GM12892 (cell line): ENCODE results near the gene SLC25A25.

Experiments used
- POLR2A ChIP-seq: IDR thresholded peaks from 2 replicates; pipeline ENCODE4 v1.6.1; 2011; ENCODE audit warnings: low read depth, low read length, control low read depth
- TAF1 ChIP-seq: IDR thresholded peaks from 2 replicates; pipeline ENCODE4 v1.6.1; 2011; ENCODE audit warnings: low read depth, mild to moderate bottlenecking, control low read depth, low read length, borderline replicate concordance

- TF ChIP-seq TAF1 = no peak
- no peak for TF ChIP-seq POLR2A
Measured at GRCh38 chr9:128117613-128118471, 49.8 kb downstream of the SLC25A25 start.
